Loucy (cell line): ENCODE data around the gene IFNA4.
"Not testable (repeated sequence)": the region's sequence is repeated elsewhere in the genome, so short reads cannot be mapped to it uniquely, and the experiment has no call there.

Source experiments
- EZH2phosphoT487 ChIP-seq: fragments of 200-600 bp; IDR thresholded peaks from 2 replicates; pipeline ENCODE4 v1.6.1; 2018; ENCODE audit warnings: antibody characterized with exemption, mild to moderate bottlenecking, moderate library complexity, borderline replicate concordance
- TF ChIP-seq, protein P1 (sequence below): fragments of 200-600 bp; sonication (generic); conservative IDR thresholded peaks from 2 replicates; pipeline ENCODE4 v1.5.1; 2014; ENCODE audit warnings: mild to moderate bottlenecking, antibody characterized with exemption, low read length

DNA sequence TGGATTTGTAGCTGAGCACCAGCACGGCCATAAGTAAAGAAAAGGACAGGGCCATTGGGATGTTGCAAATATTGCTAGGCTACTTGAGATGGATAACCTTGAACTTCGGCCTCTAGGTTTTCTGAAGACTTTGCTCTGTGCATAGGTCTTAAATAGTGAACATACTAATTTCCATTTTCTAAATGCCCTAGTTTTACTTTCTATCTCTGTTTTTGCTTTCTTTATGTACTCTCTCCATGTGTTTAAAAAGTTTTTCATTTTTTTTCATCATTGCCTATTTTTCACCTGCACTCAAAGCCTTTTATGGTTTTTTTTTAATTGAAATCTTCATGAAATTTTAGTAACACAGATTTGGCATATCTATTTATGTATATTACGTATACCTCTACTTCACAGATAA is 19.7 kb upstream of the IFNA4 start, which contains the start of gene IFNA10:
- TF ChIP-seq, protein P1, sequence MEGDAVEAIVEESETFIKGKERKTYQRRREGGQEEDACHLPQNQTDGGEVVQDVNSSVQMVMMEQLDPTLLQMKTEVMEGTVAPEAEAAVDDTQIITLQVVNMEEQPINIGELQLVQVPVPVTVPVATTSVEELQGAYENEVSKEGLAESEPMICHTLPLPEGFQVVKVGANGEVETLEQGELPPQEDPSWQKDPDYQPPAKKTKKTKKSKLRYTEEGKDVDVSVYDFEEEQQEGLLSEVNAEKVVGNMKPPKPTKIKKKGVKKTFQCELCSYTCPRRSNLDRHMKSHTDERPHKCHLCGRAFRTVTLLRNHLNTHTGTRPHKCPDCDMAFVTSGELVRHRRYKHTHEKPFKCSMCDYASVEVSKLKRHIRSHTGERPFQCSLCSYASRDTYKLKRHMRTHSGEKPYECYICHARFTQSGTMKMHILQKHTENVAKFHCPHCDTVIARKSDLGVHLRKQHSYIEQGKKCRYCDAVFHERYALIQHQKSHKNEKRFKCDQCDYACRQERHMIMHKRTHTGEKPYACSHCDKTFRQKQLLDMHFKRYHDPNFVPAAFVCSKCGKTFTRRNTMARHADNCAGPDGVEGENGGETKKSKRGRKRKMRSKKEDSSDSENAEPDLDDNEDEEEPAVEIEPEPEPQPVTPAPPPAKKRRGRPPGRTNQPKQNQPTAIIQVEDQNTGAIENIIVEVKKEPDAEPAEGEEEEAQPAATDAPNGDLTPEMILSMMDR = not testable (repeated sequence)
- not testable (repeated sequence) for TF ChIP-seq EZH2phosphoT487
